AG20443 (cell line): ENCODE results near the gene VEPH1.

ENCODE experiments used
- DNase-seq: peaks from one replicate; pipeline ENCODE4 v3.0.0; 2012; ENCODE audit warnings: low spot score, mixed read lengths

VEPH1 gene

DNA sequence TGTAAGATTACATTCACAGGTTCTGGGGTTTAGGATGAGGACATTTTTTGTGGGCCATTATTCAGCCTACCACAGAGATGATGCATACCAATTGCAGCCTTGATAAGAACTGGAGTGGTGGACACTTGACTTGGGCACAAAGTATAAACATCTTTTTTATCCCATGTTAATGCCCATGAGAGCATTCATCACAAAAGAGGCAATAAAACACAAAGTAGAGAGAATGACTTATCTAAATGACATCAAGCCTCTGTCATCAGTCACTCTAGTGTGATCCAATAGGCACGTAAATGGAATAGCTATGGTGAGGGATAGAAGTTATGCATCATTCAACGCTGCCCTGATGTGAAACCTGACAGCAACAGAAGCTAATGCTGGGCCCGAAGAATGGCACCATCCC lies 25.8 kb downstream of the VEPH1 start:
- DNase-seq, result no peak

DNA sequence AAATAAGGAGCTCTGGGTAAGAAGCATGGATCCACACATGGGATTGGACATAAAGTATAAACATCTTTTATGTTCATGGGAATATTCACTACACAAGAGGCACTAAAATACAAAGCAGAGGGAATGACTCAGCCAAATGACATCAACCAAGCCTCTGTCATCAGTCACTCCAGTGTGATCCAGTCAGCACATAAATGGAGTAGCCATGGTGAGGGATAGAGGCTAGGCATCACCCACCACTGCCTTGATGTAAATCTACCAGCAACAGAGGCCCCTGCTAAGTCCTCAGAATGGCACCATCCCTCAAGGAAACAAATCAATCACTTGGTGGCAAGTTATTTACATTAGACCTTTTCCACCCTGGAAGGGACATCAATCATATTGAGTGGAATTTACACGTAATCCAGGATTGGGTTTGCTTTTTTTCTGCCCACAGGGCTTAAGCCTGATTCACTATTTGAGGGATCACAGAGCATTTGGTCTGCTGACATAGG lies 27.2 kb downstream of the VEPH1 start:
- no peak for DNase-seq

DNA sequence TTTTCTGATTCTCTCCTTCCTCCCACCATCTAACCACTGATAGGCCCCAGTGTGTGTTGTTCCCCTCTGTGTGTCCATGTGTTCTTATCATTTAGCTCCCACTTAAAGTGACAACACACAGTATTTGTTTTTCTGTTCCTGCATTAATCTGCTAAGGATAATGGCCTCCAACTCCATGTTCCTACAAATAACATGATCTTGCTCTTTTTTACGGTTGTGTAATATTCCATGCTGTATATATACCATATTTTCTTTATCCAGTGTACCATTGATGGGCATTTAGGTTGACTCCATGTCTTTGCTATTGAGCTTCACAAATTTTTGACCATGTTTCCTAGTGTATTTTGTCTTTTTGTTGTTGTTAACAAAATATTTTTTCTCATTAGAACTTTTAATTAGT lies 30.6 kb downstream of the VEPH1 start:
- no peak for DNase-seq

DNA sequence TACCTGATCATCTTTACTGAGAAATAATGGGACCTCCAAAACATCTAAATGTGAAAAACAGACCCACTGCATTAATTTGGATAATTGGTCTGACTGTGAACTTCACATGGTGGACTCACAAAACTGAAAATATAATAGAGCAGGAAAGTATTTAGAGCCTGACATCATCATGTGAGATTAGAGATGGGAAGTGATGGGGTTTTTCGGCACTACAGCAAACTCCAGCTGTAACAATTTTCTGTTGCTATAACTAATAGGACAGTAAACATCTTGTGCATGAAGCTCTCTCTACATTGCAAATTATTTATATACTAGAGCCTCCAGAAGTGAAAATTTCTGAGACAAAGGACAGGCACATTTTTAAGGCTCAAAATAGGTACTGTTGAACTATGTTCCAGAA lies 32.2 kb downstream of the VEPH1 start:
- no peak for DNase-seq

DNA sequence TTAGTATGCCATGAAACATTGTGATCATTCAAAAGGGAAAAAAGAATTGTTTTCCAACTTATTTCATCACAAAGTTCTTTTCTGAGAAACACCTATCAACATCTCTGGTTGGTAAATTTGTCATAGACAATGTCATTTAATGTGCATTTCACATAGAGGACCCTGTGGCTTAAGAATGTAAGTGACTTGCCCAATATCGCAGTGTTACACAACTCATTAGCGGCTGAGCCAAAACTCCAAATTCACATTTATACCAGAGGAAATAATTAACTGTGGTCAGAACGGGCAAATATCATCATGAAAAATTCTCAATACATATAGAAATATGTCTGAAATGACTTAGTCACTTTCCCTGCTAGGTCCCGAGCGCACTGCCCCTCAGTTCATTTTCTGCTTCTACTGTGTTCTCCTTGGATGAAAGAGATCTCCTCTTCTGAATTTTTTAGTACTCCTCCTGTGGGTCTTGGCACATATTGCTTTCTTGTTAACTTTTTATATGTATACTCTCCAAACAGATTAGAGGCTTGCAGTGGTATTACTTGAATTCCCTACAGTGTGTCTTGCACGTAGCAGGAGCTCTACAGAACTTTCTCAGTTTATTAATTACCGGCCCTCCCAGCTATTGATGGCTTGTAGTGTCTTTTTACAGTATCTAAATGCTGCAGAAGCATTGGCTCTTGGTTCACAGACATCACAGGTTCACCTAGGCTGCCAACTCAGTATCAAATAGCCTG lies 33.5 kb downstream of the VEPH1 start:
- DNase-seq, result no peak

DNA sequence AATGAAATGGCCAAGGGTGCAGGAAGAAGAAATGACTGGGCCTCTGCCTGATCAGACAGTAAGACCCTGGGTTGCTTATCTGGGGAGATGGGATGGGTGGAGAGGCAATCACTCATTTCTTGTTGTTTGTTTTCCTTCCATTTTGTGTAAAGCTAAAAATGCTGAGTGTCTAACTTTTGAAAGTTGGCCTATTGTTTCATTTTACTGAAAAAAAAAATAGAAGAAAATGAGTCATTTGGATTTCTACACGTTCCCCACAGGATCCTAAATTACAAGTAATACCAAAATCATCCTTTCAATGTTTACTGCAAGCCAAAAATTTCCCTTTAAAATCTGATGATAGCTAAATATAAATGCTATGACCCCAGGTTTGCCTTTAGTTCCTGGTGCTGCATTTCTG lies 36.0 kb downstream of the VEPH1 start:
- DNase-seq, result peak; percentile 61

DNA sequence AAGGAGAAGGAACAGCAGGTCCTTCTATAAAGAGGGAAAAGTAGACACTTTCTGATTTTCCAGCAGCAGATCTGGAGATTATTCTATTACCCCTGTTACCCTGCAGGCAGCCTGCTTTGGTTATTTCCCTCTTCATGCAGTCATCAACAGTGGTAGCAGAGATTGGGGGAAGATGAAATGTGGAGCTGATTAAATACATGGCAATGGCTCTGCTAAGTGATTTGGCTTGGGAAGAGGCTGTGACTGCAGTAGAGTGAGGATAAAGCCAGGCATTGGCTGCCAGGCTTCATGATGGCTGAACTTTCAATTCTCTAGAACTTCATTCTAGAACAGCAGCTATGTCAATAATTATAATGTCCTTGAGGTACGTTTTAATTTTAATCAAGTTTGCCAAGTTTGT lies 37.5 kb downstream of the VEPH1 start:
- DNase-seq, result peak; percentile 29

DNA sequence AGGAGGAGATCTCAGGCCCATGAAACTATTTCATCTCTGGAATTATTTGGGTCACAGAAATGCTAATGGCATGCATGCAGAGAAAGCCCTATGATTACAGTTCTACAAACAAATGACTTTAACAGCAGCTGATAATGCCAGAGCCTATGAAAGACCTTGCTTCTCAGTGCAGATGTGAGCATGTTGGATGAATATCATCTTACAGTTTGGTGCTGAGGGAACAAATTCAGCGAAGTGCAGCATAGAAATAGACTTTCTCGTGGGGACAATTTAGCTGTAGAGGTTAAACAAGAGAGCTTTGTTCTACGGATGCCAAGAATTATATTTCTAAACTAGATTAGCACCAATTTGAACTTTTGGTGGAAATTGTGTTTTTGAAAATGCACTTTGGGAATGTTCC lies 38.9 kb downstream of the VEPH1 start:
- no peak for DNase-seq

DNA sequence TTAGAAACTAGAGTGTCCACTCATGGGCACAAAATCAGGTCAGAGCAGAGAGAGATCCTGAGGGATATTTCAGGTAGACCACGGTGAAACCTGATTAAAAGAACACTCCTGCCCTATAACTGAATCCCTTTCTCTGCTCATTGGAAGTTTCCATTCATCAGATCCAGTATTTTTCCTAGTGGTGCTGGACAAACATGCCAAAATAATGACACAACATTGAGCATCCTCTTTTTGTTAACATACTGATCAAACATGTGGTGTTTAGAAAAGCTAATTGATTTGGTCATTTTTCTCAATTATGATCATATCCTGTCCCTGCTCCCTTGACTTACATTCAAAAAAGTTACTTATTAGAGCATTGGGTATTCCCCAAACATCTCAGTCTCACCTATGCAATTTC lies 39.4 kb downstream of the VEPH1 start:
- DNase-seq, result no peak

DNA sequence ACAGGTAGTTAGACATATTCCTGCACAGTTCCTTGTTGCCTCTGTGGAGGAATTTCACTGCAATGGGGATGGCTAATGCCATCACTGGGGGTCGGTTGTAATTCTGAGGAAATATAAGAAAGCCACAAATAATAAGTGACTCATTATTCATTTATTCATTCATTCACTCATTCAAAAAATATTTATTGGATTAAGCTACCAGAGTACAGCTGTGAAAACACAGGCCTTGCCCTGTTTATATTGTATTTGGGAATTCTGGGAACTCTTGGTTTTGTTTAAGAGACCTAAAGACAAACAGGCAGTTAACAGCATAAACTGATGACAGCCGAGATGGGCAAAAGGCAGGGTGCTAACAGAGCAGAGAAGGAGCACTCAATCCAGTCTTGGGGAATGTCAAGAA lies 43.0 kb downstream of the VEPH1 start:
- DNase-seq, result peak; percentile 42

DNA sequence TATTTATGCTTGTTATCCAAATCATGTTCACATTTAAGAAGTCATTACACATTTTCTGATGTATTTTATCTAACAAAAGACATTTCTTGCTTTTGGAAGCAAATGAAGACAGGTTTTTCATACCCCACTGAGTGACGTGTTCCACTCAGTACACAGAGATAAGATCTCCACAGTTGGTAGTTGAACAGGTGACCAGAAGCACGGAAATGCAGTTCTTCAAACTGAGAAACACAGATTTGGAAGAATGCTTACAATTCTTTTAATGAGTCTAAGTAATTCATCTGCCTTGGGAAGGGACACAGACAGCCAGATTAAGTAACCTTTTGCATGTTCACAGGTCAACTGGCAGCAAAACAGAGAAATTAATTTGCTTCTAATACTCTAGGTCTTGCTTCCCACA lies 43.5 kb downstream of the VEPH1 start:
- DNase-seq, result no peak

DNA sequence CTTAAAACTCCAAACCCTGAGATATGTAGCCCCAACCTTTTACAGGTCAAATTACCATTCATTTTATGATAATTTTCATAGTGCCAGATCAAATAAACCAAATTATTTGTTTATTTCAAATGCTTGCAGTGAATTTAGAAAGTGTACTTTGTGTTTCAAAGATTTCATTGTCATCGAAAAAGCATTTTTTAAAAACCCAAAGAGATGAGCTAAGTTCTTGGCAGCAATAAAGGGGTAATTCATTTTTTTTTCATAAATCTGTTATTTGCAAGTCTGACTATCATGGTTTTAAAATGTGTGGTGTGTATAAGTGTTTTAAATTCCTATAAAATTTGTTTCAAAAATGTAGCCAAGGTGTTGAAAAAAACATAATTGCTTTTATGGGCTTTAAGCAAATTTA lies 49.4 kb downstream of the VEPH1 start:
- no peak for DNase-seq

DNA sequence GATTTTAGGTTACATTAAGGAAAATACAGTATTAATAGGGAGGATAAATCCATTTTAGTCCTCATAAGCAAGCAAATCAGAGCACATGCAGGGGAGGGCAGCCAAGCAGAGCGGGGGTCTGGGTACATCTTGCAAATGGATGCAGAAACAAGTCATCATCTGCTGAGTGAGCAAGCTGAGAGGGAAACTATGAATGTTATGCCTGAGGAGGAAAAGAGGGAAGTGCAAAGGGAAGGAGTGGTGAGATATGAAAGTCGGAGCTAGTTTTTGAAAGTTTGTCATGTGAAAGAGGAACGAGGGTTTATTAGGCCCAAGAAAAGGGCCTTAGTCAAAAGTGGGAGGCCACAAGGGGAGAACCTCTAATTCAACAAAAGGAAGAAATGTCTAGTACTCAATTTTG lies 51.1 kb downstream of the VEPH1 start:
- DNase-seq, result no peak

DNA sequence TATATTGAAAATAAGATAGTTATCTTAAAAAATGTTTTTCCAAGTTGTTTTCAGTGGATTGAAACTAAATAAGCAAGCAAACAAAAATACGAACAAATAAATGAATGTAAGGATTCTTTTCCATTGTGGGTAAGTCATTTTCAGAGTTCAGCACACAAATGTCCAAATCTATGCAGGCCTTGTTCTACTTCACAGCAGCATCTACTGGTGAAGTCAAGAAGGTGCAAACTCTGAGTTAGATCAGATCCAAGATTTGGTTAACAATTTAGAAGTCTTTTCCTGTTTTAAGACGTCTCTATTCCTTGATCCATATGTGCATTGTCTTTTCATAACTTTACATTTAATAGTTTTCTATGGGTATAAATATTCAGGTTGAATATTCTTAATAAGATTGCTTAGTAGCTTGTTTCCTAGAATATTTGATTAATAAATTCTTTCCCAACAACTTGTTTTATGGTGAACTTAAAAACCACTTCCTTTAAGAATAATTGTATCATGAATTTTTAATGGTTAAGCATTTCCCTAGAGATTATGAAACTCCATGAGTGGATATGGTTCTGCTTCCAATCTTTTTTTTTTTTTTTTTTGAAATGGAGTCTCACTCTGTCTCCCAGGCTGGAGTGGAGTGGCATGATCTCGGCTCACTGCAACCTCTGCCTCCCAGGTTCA lies 56.1 kb downstream of the VEPH1 start:
- DNase-seq, result peak; percentile 35

DNA sequence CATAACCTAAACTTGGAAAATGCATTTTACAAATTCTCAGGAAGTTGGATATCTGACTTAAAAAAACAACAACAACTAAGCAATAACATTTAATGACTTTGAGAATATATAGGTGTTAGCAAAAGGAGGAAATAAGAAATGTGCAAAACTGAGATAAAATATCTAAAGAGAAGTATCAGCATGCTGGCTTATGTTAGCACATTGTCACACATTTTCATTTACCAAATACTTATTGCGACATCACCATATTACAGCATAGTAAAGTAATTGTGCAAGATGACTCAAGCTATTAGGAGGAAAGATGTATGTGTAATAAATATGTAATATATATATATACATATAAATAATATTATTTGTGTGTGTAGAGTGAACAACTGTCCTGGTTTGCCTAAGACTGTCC lies 57.4 kb downstream of the VEPH1 start:
- DNase-seq, result no peak

DNA sequence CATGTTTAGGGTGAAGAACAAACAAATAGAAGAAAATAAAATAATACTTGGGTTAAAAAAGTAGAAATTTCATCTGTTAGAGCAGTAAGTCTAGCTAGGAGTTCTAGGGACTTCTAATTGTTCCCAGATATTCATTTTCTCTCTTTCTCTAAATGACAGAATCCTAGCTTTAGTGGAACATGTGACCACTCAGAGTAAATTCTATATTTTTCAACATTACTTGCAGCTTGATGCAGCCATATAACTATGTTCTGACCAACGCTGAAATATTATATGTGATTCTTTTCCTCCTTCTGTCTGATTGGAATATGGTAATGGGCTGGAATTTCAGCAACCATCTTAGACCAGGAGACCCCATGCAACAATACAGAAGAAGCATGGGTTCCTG lies 58.4 kb downstream of the VEPH1 start:
- no peak for DNase-seq

DNA sequence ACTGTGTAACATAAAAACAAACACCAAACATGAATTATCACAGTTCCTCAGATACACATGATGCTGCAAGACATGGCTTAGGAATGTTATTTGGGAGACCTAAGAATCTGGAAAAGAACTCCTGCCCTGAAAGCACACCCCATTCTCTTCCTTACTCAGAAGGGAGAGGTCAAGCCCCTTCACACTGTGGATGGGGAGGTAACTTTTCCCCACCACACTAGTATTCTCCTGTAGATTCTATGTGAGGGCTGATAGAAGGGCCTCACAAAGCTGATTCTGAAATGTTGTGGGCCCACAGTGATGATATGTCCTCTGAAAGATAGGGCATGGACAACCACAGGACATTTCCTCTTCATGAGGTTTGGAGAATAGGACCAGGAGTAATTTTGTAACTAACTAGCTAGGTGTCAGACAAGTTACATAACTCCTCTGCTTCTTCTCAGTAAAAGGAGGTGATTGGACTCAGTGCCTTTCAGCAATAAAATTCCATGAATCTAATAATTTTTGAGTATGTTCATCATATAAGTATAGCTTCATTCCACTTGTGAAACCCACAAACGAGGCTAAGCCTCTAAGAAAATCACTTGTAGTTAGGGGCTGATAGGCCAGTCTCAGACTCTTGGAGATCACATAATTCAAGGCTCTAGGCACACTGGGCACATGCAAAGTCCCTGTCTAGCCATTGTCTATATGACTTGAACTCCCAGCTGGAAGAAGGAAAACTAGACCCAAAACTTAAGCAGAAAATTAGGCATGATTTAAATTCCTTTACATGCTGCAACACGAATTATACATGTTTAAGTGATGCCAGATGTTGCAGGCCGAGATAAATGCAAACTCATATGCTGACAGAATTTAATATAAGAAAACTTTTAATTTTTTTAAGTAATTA lies 59.1 kb downstream of the VEPH1 start:
- no peak for DNase-seq

DNA sequence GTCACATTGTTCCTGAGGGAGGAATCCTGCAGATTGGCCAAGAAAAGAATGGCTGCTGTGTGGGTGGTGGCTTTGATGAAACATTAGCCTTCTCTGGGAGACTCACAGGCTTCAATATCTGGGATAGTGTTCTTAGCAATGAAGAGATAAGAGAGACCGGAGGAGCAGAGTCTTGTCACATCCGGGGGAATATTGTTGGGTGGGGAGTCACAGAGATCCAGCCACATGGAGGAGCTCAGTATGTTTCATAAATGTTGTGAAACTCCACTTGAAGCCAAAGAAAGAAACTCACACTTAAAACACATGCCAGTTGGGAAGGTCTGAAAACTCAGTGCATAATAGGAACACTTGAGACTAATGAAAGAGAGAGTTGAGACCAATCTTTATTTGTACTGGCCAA lies 60.5 kb downstream of the VEPH1 start:
- DNase-seq, result no peak

DNA sequence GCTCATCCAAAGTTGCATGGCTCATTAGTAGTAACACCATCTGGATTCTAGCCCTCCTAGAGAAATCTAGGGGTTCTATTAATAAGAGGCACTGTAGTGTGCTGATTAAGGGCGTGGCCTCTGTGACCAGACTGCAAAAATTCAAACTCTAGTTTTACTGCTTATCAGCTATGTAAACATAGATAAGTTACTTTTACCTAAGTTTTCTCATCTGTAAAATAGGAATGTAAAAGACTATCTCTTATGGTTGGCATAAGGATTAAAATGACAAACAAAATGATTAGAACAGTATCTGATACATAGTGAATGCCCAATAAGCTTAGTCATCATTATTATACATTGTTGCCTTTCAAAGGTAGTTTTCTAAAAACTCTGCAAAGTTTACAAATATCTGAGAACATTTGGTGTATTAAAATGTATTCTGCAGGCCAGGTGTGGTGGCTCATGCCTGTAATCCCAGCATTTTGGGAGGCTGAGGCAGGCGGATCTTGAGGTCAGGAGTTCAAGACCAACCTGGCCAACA lies 62.1 kb downstream of the VEPH1 start:
- no peak for DNase-seq

DNA sequence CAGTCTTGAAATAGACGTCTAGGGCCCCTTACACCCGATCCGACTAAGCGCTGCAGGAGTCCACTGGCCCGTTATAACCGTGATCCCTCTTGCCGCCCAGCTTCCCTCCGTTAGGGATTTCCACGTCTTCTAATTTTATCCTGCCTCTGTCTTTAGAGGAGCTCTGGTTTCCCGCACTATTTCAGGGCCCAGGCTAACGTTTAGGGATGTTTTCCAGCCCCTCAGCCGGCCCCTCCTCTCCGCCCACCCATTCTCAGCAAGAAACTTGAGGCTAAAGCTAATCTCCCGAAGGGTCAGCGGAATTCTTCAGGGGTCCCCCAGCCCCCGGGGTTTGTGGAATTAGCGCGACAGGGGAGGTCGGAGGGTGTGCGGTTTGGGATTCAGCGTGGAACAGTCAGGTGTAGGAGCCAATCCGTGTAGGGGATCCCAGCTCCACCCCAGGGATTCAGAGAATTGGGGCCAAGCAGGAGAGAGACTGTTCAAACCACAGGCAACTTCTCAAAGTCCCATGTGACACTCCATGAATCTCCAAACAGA lies 65.0 kb downstream of the VEPH1 start:
- DNase-seq, result no peak

DNA sequence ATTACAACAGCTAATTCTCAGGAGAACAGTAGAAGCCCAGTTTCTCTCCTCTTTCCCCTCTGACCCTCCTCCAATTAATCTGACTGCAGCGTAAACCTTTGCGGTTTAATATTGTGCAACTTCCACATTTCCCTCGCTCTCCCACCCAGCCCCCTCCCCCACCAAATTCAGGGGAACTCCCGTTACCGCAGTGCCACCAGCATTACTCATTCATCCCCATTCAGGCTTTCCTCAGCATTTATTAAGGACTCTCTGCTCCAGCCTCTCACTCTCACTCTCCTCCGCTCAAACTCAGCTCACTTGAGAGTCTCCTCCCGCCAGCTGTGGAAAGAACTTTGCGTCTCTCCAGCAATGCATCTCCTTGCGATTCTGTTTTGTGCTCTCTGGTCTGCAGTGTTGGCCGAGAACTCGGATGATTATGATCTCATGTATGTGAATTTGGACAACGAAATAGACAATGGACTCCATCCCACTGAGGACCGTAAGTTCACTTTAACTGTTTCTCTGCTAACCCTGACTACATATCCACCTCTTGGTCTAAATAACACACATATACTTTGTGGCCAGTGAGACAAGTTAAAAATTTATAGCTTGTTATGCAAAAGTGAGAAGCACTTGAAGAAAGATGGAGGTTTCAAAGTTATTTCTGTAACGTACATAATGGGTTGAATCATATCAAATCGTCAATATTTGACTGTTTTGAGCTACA lies 66.5 kb downstream of the VEPH1 start, which contains the start of gene PTX3:
Gene PTX3 (plus strand): TSS at position 268 of the 709 bp plus-strand sequence. CDS start 84 bp downstream, at position 352.
- DNase-seq, result peak; percentile 81
